Loucy (cell line): Measurements from ENCODE around the gene SP110.

Experiments used
- H2AFZ ChIP-seq: fragments of 200-600 bp; sonication (generic); 2 replicates; pipeline ENCODE4 v1.6.0; 2016; ENCODE audit warnings: antibody characterized with exemption, mild to moderate bottlenecking, low read length, moderate library complexity
- H3F3A ChIP-seq: fragments of 200-600 bp; 2 replicates; pipeline ENCODE4 v1.6.0; 2016; ENCODE audit warnings: antibody characterized with exemption, low read depth, mild to moderate bottlenecking
- H3K27me3 ChIP-seq: fragments of 200-600 bp; sonication (generic); 2 replicates; pipeline ENCODE4 v1.6.1; 2014; ENCODE audit warnings: low read length, mild to moderate bottlenecking; ENCODE audit not compliant: insufficient read depth, poor library complexity, severe bottlenecking
- H3K36me3 ChIP-seq: fragments of 200-600 bp; sonication (generic); 2 replicates; pipeline ENCODE4 v1.6.1; 2016; ENCODE audit warnings: low read length; ENCODE audit not compliant: insufficient read depth
- H3K4me1 ChIP-seq: fragments of 200-600 bp; sonication (generic); 2 replicates; pipeline ENCODE4 v1.5.1; 2014; ENCODE audit warnings: low read length, mild to moderate bottlenecking; ENCODE audit not compliant: insufficient read depth, poor library complexity, severe bottlenecking
- H3K4me2 ChIP-seq: fragments of 200-600 bp; sonication (generic); 2 replicates; pipeline ENCODE4 v1.6.0; 2014; ENCODE audit warnings: antibody characterized with exemption, low read length, low read depth, mild to moderate bottlenecking; ENCODE audit not compliant: poor library complexity, severe bottlenecking
- H3K4me3 ChIP-seq: fragments of 200-600 bp; sonication (generic); 2 replicates; pipeline ENCODE4 v1.5.1; 2014; ENCODE audit warnings: low read length, mild to moderate bottlenecking, mixed read lengths; ENCODE audit not compliant: poor library complexity, severe bottlenecking
- H3K79me2 ChIP-seq: fragments of 200-600 bp; sonication (generic); 2 replicates; pipeline ENCODE4 v1.6.1; 2014; ENCODE audit warnings: low read length; ENCODE audit not compliant: insufficient read depth
- H3K9ac ChIP-seq: fragments of 200-600 bp; sonication (generic); 2 replicates; pipeline ENCODE4 v1.6.0; 2014; ENCODE audit warnings: mild to moderate bottlenecking, low read depth, low read length, moderate library complexity; ENCODE audit not compliant: poor library complexity, severe bottlenecking
- H3K9me2 ChIP-seq: fragments of 200-600 bp; sonication (generic); replicated peaks from 2 replicates; pipeline ENCODE4 v1.6.1; 2016; ENCODE audit warnings: low read depth, low read length, mixed read lengths
- H3K9me3 ChIP-seq: fragments of 200-600 bp; sonication (generic); 2 replicates; pipeline ENCODE4 v1.6.1; 2014; ENCODE audit warnings: mild to moderate bottlenecking, antibody characterized with exemption, low read length, low read depth; ENCODE audit not compliant: insufficient read depth
- H4K20me1 ChIP-seq: fragments of 200-600 bp; sonication (generic); 2 replicates; pipeline ENCODE4 v1.6.0; 2014; ENCODE audit warnings: antibody characterized with exemption, low read length, mild to moderate bottlenecking; ENCODE audit not compliant: insufficient read depth, poor library complexity, severe bottlenecking
- EZH2phosphoT487 ChIP-seq: fragments of 200-600 bp; IDR thresholded peaks from 2 replicates; pipeline ENCODE4 v1.6.1; 2018; ENCODE audit warnings: antibody characterized with exemption, mild to moderate bottlenecking, moderate library complexity, borderline replicate concordance
- TF ChIP-seq, protein P1 (sequence below): fragments of 200-600 bp; sonication (generic); conservative IDR thresholded peaks from 2 replicates; pipeline ENCODE4 v1.5.1; 2014; ENCODE audit warnings: mild to moderate bottlenecking, antibody characterized with exemption, low read length

SP110 gene

DNA sequence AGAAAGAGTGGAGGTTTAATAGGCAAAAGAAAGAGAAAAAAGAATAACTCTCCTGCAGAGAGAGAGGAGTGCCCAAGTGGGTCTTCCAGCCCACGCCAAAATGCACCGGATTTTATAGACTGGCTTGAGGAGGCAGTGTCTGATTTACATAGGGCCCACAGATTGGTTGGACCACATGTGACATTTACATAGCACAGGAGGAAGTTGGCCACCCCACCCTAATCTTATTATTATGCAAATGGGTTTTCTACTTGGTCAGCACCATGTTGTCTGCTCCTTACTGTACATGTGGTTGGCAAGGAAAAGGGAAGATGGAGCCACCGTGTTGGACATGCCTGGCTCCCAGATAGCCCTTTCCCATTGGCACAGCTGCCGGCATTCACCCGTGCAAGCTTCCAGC lies 56.8 kb downstream of the SP110 start:
- H2AFZ ChIP-seq: no peak overlapping the region

DNA sequence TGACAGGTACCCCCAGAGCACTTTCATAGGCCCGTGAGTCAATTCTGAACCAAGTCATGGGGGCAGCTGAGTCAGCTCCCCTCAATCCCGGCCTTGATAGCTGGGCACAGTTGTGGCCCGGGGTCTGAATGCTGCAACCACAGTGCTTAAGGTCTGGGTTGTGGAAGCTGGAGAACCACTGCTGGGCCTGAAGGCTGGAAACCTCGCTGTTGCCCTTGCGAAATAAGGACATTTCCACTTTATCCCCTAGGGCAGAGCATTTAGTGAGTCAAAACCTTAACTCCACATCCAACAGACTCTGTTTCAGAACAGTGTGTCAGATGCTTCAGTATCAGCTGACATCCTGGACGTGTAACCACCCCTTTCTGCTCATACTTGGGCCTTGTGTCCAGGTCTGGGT lies 58.6 kb downstream of the SP110 start:
- H3K27me3 ChIP-seq: peaks cover 25% of the 10 kb centered on the region
- TF ChIP-seq, protein P1, sequence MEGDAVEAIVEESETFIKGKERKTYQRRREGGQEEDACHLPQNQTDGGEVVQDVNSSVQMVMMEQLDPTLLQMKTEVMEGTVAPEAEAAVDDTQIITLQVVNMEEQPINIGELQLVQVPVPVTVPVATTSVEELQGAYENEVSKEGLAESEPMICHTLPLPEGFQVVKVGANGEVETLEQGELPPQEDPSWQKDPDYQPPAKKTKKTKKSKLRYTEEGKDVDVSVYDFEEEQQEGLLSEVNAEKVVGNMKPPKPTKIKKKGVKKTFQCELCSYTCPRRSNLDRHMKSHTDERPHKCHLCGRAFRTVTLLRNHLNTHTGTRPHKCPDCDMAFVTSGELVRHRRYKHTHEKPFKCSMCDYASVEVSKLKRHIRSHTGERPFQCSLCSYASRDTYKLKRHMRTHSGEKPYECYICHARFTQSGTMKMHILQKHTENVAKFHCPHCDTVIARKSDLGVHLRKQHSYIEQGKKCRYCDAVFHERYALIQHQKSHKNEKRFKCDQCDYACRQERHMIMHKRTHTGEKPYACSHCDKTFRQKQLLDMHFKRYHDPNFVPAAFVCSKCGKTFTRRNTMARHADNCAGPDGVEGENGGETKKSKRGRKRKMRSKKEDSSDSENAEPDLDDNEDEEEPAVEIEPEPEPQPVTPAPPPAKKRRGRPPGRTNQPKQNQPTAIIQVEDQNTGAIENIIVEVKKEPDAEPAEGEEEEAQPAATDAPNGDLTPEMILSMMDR: no peak
- TF ChIP-seq EZH2phosphoT487: no peak
- no peaks in the 10 kb centered on the region for H3K36me3 ChIP-seq

More for the DNA sequence above, 56.8 kb downstream of the SP110 start:
- H3K36me3 ChIP-seq: no peaks in the 10 kb centered on the region
- H3K4me2 ChIP-seq: no peak overlapping the region
- no peaks in the 10 kb centered on the region for H3F3A ChIP-seq
- no peak for TF ChIP-seq EZH2phosphoT487
- H3K4me3 ChIP-seq: no peak overlapping the region
- no peaks in the 10 kb centered on the region for H3K9me2 ChIP-seq
- peaks cover 43% of the 10 kb centered on the region for H3K27me3 ChIP-seq
- no peaks in the 10 kb centered on the region for H3K4me1 ChIP-seq
- H3K9ac ChIP-seq: no peak overlapping the region
- H4K20me1 ChIP-seq: no peaks in the 10 kb centered on the region
- H3K79me2 ChIP-seq: no peaks in the 10 kb centered on the region
- H3K9me3 ChIP-seq: no peaks in the 10 kb centered on the region

DNA sequence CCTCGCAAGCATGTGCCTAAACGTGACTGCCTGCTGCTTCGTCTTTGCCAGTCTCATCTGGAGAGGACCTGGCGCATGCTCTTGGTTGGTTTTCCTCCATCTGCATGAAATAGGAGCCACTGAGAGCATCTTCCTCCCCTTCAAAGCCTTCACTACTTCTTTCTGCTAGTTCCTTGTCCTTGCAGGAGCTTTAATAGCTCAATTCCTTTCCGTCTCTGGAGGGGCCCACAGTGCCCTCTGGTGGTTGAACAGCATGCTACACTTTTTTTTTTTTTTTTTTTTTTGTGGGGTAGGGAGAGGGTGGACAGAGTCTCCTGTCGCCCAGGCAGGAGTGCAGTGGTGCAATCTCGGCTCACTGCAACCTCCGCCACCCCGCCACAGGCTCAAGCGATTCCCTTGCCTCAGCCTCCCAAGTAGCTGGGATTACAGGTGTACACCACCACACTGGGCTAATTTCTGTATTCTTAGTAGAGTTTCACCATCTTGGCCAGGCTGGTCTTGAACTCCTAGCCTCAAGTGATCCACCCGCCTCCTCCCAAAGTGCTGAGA lies 59.6 kb downstream of the SP110 start:
- Histone ChIP-seq H3K79me2 (no peaks in the 10 kb centered on the region), H3K4me1 (no peaks in the 10 kb centered on the region), H3K9me2 (no peaks in the 10 kb centered on the region), H3K9ac (no peak overlapping the region), H2AFZ (no peak overlapping the region), H4K20me1 (no peaks in the 10 kb centered on the region), H3F3A (no peaks in the 10 kb centered on the region), H3K27me3 (peaks cover 18% of the 10 kb centered on the region), H3K36me3 (no peaks in the 10 kb centered on the region), H3K4me3 (no peak overlapping the region), H3K4me2 (no peak overlapping the region), H3K9me3 (no peaks in the 10 kb centered on the region)
- no peak for TF ChIP-seq EZH2phosphoT487
- TF ChIP-seq, protein P1: peak; percentile 82

More for the DNA sequence above, 58.6 kb downstream of the SP110 start:
- Histone ChIP-seq H3K9me2 (no peaks in the 10 kb centered on the region), H3K79me2 (no peaks in the 10 kb centered on the region), H2AFZ (no peak overlapping the region), H3K9ac (no peak overlapping the region), H4K20me1 (no peaks in the 10 kb centered on the region), H3F3A (no peaks in the 10 kb centered on the region), H3K4me2 (no peak overlapping the region), H3K4me1 (no peaks in the 10 kb centered on the region), H3K9me3 (no peaks in the 10 kb centered on the region), H3K4me3 (no peak overlapping the region)

DNA sequence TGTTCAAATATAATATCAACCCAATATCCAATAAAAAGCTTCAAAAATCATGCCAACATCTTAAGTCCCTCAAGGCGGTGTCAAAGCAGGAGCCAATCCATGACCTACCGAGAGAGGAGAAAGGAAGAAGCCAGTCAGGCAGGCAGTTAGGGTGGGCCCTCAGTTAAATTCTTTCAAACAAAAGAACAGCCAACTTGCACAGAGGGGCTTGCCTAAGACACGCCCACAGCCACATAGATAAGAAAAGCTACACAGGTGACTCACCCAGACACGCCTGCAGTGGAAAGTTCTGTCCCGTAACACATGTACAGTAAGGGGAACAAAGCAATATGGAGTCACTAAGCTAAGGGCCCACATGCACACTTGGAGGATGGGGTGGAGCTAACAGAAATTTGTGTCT lies 61.3 kb downstream of the SP110 start:
- Histone ChIP-seq H3K9me2 (no peaks in the 10 kb centered on the region), H4K20me1 (no peaks in the 10 kb centered on the region), H3K9ac (no peak overlapping the region), H2AFZ (no peak overlapping the region), H3K79me2 (no peaks in the 10 kb centered on the region), H3K27me3 (peaks cover 1% of the 10 kb centered on the region), H3F3A (no peaks in the 10 kb centered on the region), H3K9me3 (no peaks in the 10 kb centered on the region), H3K4me2 (no peak overlapping the region), H3K4me3 (no peak overlapping the region), H3K4me1 (no peaks in the 10 kb centered on the region), H3K36me3 (no peaks in the 10 kb centered on the region)
- TF ChIP-seq, protein P1: no peak
- no peak for TF ChIP-seq EZH2phosphoT487
